GM19025 (cell line): ENCODE measurements around the gene CXCL14.
"Not testable (repeated sequence)": the region's sequence is repeated elsewhere in the genome, so short reads cannot be mapped to it uniquely, and the experiment has no call there.

Experiments used
- ATAC-seq: cut with Tn5 transposase; IDR thresholded peaks from one replicate; pipeline ENCODE4 v1.9.1; 2021; ENCODE audit warnings: mild to moderate bottlenecking, low read depth, moderate library complexity; ENCODE audit not compliant: unreplicated experiment

The CXCL14 gene

DNA sequence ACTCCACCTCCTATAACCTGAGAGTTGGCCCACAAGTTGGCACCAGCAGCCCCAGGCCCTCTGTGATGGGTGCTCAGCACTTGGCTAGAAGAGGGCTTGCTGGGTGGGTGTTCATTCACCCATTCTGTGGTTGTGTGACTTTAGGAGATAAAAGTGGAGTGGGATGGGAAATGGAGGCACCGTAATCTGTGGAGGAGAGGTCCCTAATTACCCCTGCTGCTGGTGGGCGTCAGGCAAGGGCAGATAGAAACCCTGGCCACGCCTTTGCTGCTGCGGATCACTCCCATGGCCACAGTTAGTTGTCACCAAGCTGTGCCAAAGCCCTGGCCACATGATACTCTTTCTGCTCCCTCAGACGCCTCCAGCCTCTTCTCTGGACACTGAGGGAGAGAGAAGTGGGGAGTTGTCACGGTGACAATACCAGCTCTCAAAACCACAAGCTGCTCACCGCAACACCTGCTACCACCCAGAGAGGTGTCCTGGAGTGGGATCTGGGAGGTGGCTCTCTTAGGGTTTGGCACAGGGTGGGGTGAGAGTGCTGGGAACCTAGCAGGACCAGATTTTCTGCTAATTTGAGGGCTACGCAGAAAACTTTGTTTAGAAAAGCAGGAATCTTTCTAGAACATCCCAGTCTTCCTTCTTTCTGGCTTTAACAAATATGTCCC, 31.1 kb downstream of the CXCL14 start:
- no peak for ATAC-seq

DNA sequence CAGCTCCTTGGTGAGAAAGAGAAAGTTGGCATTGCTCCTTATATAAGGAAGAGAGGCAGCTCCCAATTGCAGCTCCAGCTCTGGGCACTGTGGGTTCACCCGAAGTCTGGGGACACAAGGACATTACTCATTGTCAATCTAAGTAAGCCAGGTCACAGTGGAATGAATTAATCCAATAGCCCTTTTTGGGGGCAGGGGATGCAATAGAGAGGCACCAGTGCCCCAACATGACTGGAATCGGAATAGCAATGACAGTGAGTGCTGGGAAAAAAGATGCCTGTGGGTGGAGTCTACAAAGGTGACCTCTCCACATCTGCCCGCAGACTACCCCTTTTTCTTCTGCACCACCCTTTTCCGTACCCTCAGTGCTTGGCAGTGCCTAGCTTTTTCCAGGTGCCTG, 31.9 kb downstream of the CXCL14 start:
- no peak for ATAC-seq

GRCh38 chr5:135546101-135546500, 32.7 kb downstream of the CXCL14 start:
- no peak for ATAC-seq

DNA sequence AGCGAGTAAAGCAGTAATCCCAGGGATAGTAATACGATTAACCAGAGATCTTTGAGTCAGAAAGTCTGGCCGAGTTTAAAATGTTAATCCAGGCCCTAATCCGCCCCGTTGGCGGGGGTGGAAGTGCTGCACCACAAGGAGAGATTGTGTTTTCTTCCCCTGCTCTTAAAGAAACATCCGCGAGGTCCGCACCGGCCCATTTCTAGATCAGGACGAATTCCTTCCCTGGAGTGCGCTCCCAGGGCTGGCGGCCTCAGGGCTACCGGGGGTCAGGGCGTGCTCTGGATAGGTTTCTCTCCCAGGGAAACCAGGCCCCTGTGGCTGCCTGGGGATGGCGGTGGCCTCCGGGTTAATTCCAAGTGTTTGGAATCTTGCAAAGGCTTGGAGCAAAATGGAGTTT, 33.7 kb downstream of the CXCL14 start:
- ATAC-seq = no peak

GRCh38 chr5:135543485-135544304, 35.1 kb downstream of the CXCL14 start:
- ATAC-seq = no peak

GRCh38 chr5:135543001-135543484, 35.7 kb downstream of the CXCL14 start:
- no peak for ATAC-seq

GRCh38 chr5:135541807-135542502, 36.8 kb downstream of the CXCL14 start:
- no peak for ATAC-seq

- ATAC-seq = no peak
These were observed 39.3 kb downstream of the CXCL14 start for GRCh38 chr5:135539430-135540005.

DNA sequence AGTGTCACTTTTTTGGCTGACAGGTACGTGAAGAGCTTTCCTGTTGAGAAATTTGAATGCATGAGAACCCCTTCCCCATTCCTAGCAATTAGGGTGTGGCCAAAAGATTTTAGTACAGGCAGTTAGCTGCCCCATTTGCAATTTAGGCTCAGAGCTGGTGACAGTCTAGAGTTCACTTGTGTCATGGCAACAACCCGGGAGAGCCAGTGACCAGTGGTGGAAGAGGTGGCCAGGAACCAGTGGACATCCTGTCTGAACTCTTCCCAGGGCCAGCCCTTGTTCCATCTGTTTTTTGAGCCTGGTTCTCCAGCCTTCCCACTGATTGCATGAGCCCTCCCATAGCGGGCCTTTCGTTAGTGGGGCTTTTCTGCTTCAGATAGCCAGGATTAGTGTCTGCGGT, 40.5 kb downstream of the CXCL14 start:
- no peak for ATAC-seq

GRCh38 chr5:135537745-135538144, 41.0 kb downstream of the CXCL14 start:
- ATAC-seq = no peak

DNA sequence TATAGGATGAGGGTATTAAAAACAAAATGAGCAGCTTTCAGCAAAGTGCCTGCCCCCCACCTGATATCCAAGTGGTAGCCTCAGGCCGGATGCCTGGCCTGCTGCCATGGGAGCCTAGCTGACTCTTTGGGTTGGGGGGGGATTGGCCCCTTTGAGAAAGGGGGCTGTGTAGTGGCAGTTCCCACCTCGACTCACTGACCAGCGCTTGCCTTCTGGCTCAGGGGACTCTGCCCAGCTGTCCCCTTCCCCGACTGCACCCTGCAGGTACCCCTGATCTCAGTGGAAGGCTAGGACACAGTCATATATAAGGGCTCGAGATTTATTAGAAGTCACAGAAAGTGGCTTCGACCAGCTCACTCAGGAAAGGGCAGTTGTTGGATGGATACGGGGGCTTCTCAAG, 41.5 kb downstream of the CXCL14 start:
- ATAC-seq = no peak

DNA sequence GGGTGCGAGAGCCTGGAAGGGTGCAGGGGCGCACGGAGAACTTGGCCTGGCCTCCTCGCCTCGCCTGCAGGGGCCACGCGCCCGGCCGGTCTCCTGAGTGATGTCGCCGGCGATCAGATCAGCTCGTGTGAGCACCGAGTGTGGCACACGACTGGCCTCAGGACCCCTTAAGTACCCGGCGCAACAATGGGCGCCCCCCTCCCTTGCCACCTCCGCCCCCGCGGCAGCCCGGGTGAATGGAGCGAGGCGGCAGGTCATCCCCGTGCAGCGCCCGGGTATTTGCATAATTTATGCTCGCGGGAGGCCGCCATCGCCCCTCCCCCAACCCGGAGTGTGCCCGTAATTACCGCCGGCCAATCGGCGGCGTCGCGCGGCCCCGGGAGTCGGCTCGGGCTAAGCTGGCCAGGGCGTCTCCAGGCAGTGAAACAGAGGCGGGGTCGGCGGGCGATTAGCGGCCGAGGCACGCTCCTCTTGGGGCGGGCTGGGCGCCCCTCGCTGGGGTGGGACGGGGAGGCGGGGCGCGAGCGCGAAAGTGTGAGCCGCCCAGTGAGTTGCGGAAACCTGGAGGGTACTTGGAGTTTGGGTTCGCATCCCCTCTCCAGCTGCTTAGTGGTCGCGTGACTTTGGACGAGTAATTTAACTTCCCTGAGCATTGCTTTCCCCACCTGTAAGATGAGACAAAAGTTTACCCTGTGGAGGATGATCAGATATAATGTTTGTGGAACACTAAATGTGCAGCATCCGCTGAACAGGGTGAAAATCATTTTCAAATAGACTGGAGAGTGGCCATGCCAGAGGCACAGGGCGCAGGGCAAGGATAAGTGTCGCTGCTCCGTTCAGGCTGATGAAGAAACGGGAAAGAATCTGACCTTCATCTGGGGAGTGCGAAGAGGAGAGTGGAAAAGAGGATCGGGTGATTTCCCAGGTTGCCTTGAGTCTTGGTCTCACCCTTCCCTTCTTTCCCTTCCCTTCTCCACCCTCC, 42.7 kb downstream of the CXCL14 start, which contains the start of gene NEUROG1:
NEUROG1 (minus strand) TSS at position 145 of the 982 bp plus-strand sequence. CDS start 274 bp downstream, outside the sequence.
- ATAC-seq = no peak

GRCh38 chr5:135535420-135535819, 43.4 kb downstream of the CXCL14 start:
- ATAC-seq = no peak

GRCh38 chr5:135534609-135535419, 44.0 kb downstream of the CXCL14 start:
- ATAC-seq = no peak

GRCh38 chr5:135533794-135534193, 45.0 kb downstream of the CXCL14 start:
- no peak for ATAC-seq

DNA sequence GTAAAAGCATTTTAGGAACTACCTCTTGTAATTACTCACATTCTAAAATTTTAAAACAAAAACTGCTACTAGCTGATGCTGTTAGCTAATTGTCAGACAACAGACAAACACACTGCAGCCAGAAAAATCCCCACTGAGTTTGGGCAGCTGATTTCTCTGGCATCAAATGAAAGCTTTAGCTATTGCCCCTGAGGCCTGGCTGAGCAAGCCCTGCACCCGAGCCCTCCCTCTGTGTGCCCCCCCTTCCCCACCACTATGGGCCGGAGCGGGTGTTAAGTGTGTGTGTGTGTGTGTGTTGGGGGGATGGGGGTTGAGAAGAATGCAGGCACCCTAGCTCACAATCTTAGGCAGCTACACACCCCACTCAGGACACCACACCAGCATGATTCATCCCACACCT, 45.5 kb downstream of the CXCL14 start:
- no peak for ATAC-seq

GRCh38 chr5:135529576-135529975, 49.2 kb downstream of the CXCL14 start:
- not testable (repeated sequence) for ATAC-seq

GRCh38 chr5:135526924-135527323, 51.9 kb downstream of the CXCL14 start:
- no peak for ATAC-seq

- no peak for ATAC-seq
These were observed 56.8 kb downstream of the CXCL14 start for GRCh38 chr5:135521964-135522363.
